Activated CD4-positive, alpha-beta memory T cell treated with anti-CD3 and anti-CD28 coated beads for 36 hours (primary cell): ENCODE measurements around the gene GRID1. TPM values are rescaled to one million over a fixed set of nuclear protein-coding genes. Genes with fewer than 3 reads are reported as not detected.

Source experiments
- CTCF ChIA-PET: fragments of 350-600 bp; sonication (Branson Sonifier 250); formaldehyde crosslinking; loops from one replicate; lab custom pipeline; 2021; ENCODE audit warnings: antibody characterized with exemption, inconsistent platforms; lab: Charles Lee
- POLR2A ChIA-PET: fragments of 350-600 bp; sonication (Branson Sonifier 250); formaldehyde crosslinking; loops from one replicate; lab custom pipeline; 2021; ENCODE audit warnings: antibody characterized with exemption; lab: Charles Lee
- DNase-seq: peaks from one replicate; pipeline ENCODE4 v3.0.0-alpha.2; 2020
- H3K27ac Mint-ChIP-seq: one replicate; pipeline ENCODE4 v1.8.0; 2021; ENCODE audit warnings: mixed read lengths
- H3K27me3 Mint-ChIP-seq: one replicate; pipeline ENCODE4 v1.8.0; 2021; ENCODE audit warnings: mixed read lengths
- H3K36me3 Mint-ChIP-seq: one replicate; pipeline ENCODE4 v1.8.0; 2021; ENCODE audit warnings: mixed read lengths
- H3K4me1 Mint-ChIP-seq: one replicate; pipeline ENCODE4 v1.8.0; 2021; ENCODE audit warnings: low read depth, mixed read lengths
- H3K4me3 Mint-ChIP-seq: one replicate; pipeline ENCODE4 v1.8.0; 2021; ENCODE audit warnings: mild to moderate bottlenecking, mixed read lengths
- H3K9me3 Mint-ChIP-seq: one replicate; pipeline ENCODE4 v1.8.0; 2021; ENCODE audit warnings: mixed read lengths
- intact Hi-C: fragments of 100-400 bp; cut with micrococcal nuclease; formaldehyde crosslinking; loops from one replicate; pipeline ENCODE4 v1.15.1; 2023
- total RNA-seq, 2 experiments: library from RNA; stranded (reverse); gene quantifications; one replicate each; pipeline ENCODE4 v1.2.3, GENCODE V29; 2021

Gene GRID1
- total RNA-seq, 2 experiments from 2014 or later = not detected

DNA sequence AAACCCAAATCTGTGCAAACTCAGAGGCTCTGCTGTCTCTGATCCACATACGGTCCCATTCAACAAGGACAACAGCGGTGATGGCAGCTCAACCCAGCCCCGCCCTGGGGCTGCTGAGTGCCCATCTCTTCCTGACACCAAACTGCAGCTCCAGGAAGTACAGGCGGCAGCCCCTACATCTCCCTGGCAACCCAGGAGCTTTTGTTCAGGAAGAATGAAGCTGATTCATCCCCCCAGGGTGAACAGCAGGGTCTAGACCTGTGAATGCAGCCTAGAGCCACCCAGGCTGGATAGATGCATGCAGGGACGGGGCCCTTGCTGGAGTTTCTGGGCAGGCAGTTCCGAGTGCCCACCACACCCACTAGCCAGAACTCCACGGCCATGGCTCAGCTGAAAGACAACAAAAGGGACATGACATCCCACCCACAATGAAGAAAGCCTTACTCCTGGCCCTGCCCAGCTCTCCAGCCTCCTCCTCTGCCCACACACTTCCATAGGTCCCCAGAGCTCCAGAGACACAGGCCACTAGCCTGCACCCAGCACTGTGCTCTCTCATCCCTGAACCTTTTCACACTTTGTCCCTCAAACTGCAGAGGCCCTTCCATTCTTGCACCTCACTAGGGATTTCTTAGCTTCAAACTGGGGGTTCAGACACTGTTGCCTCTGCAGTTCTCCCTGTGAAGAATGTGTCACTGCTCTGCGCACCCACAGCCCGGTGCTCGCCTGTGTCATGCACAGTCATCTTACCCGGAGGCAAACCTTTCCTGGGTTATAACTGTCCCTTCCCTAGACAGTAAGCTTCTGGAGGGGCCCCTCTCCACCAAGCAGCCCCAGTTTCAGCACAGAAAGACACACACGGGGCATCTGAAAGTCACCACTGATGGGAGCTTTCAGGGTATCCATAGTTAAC is 99.1 kb downstream of the GRID1 start:
- intact Hi-C loops = no loop called here

DNA sequence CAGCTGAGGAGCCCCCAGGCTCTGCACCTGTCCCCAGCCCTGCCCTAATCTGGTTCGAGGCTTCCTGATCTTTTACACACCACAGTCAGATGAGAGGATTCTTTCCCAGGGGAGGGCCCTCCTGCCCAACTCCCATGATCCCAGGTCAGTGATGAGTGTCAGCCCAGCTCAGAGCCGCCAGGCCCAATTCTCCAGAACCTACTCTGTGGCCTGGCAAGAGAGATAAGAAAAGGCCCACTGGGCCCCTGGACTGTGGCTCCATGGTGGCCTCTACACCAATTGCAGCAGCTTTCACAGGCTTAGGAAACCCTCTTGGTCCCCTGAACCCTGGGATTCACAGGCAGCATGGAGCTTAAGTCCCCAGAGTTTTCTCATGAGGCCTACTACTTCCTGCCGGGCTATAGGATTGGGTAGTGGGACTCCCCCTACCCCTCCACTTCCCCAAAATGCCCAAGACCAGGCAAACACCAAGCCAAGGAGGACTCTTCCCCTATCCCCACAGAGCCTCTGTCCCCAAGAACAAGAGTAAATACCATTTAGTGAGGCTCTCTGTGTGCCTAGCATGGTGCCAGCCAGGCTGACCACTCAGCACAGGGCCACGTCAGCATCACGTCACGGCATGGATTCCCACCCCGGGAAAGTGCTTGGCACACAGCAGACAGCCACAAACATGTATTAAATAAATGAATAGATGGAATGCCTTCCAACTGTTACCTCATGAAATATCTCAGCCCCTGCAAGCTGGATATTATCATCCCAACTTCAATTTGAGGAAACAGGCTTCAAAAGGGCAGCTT is 100.0 kb downstream of the GRID1 start:
- DNase-seq = no peak
- H3K9me3 Mint-ChIP-seq = peaks cover 9% of the 10 kb centered on the region
- H3K4me1 Mint-ChIP-seq = peaks cover 2% of the 10 kb centered on the region
- H3K36me3 Mint-ChIP-seq = no peaks in the 10 kb centered on the region
- ChIA-PET POLR2A (no interaction called here), CTCF (no interaction called here)
- H3K27ac Mint-ChIP-seq = no peak overlapping the region
- peaks cover 17% of the 10 kb centered on the region for H3K27me3 Mint-ChIP-seq
- intact Hi-C loops = no loop called here
- H3K4me3 Mint-ChIP-seq = no peak overlapping the region

More for the DNA sequence above, 99.1 kb downstream of the GRID1 start:
- H3K27ac Mint-ChIP-seq = no peak overlapping the region
- no peaks in the 10 kb centered on the region for H3K36me3 Mint-ChIP-seq
- H3K27me3 Mint-ChIP-seq = peaks cover 17% of the 10 kb centered on the region
- no peak overlapping the region for H3K4me3 Mint-ChIP-seq
- H3K4me1 Mint-ChIP-seq = peaks cover 2% of the 10 kb centered on the region
- peaks cover 18% of the 10 kb centered on the region for H3K9me3 Mint-ChIP-seq
- CTCF ChIA-PET = no interaction called here
- POLR2A ChIA-PET = no interaction called here
- DNase-seq = no peak

DNA sequence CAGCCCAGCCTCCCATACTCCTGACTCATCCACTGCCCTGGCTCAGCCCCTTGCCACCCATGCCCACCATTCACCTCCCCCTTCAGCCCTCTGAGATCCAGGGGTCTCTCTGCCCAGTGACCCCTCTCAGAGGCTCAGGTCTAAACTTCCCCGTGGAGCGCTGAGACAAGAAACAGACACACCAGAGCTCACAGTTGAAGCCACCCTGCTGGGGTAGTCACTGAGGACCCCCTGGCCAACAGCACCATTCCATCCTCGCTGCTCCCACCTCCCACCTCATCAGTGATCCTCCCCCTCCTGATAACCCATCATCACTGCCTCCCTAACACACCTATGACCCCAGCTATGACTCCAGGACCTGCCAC is 100.7 kb downstream of the GRID1 start:
- Mint-ChIP-seq H3K4me1 (peaks cover 2% of the 10 kb centered on the region), H3K27me3 (peaks cover 17% of the 10 kb centered on the region), H3K9me3 (peaks cover under 1% of the 10 kb centered on the region), H3K27ac (no peak overlapping the region), H3K4me3 (no peak overlapping the region), H3K36me3 (no peaks in the 10 kb centered on the region)
- DNase-seq = no peak
- ChIA-PET POLR2A (no interaction called here), CTCF (no interaction called here)
- intact Hi-C loops = no loop called here

DNA sequence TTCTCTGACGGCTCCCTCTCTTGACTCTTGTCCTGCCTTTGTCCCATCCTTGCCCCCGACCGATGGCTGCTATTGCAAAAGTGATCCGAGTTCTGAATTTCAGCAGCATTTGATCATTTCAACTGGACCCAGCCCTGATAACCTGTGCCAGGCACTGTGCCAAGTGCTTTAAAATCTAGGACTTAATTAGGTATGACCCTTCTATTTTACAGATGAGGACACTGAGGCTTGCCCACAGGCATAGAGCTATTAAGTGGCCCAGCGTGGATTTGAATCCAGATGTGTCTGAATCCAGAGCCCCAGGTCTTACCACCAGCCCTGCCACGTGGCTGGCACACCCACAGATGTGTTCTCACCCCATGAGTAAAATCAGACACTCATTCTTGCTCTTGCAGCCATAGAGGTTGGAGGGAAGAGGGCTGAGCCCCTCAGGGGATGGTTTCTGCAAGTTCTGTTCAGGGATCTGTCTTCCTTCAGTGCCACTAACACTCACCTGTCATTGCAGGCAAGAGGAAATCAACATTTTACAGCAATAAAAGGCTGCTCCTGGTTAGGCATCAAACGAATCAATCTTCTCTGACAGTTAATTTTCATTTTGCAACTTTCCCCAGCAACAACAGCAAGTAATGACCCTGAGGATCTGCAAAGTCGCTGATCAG is 101.2 kb downstream of the GRID1 start:
- POLR2A ChIA-PET = no interaction called here
- H3K4me1 Mint-ChIP-seq = peaks cover 2% of the 10 kb centered on the region
- CTCF ChIA-PET = no interaction called here
- no peak for DNase-seq
- H3K36me3 Mint-ChIP-seq = no peaks in the 10 kb centered on the region
- no peaks in the 10 kb centered on the region for H3K9me3 Mint-ChIP-seq
- peaks cover 17% of the 10 kb centered on the region for H3K27me3 Mint-ChIP-seq
- H3K4me3 Mint-ChIP-seq = no peak overlapping the region
- intact Hi-C loops = no loop called here
- no peak overlapping the region for H3K27ac Mint-ChIP-seq

DNA sequence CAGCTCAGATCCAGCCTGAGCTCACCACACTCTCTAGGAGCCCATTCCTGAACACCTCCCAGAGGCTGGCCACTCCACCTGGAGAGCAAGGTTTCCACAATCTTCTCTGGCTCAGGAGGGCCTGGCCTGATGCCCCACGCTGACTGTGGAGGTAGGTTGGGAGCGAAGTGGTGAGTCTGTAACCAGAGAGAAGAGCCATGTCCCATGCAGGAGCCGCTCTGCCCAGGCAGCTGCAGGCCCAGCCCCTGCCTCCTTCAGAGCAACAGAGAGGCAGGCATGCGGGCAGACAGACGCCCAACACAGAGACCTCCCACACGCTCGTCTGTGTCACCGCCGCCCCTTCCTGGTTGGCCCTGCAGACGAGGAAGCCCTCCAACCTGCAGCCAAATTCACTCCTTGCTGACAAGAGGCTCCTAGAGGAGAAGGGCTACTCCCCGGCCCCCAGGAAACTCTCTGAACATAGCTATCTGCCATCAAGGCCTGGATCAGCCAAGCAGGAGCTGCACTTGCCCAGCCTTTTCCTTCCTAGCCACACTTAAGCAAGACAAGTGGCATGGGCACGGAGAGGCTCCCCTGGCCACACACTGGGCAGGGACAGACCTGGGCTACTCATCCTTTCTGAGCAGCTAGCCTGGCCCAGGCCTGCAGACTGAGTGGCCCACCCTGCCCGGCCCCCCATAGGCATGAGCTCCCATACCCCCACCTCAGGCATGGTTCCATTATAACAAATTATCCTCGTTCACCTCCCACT is 101.9 kb downstream of the GRID1 start:
- CTCF ChIA-PET = no interaction called here
- no peak overlapping the region for H3K27ac Mint-ChIP-seq
- DNase-seq = no peak
- H3K4me1 Mint-ChIP-seq = peaks cover 2% of the 10 kb centered on the region
- H3K4me3 Mint-ChIP-seq = no peak overlapping the region
- H3K9me3 Mint-ChIP-seq = no peaks in the 10 kb centered on the region
- no peaks in the 10 kb centered on the region for H3K36me3 Mint-ChIP-seq
- peaks cover 17% of the 10 kb centered on the region for H3K27me3 Mint-ChIP-seq
- intact Hi-C loops = no loop called here
- POLR2A ChIA-PET = no interaction called here

DNA sequence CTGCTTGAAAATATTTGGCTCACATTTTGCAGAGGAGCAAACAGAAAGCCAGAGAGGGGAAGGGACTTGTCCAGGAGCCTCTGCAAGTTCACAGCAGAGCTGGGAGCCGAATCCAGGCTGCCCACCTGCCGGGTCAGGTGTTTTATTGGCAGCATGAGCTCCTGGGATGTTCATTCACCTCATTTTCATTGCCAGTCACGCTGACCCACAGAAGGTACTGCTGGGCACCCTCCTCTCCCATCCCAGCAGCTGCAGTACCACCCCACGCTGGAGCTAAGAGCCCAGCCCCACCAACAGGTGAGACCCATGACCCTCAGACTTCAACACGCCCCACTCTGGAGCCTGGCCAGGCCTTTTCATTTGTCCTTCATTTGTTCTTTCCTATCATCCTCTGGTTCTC is 102.7 kb downstream of the GRID1 start:
- DNase-seq = no peak
- Mint-ChIP-seq H3K4me1 (peaks cover 2% of the 10 kb centered on the region), H3K27ac (no peak overlapping the region), H3K4me3 (no peak overlapping the region), H3K36me3 (no peaks in the 10 kb centered on the region), H3K27me3 (peaks cover 17% of the 10 kb centered on the region), H3K9me3 (no peaks in the 10 kb centered on the region)
- intact Hi-C loops = loop anchor here (2.0 kb wide), 1 partner anchor 113 kb away; no protein-coding TSS in a partner anchor
- POLR2A ChIA-PET = no interaction called here
- CTCF ChIA-PET = no interaction called here

DNA sequence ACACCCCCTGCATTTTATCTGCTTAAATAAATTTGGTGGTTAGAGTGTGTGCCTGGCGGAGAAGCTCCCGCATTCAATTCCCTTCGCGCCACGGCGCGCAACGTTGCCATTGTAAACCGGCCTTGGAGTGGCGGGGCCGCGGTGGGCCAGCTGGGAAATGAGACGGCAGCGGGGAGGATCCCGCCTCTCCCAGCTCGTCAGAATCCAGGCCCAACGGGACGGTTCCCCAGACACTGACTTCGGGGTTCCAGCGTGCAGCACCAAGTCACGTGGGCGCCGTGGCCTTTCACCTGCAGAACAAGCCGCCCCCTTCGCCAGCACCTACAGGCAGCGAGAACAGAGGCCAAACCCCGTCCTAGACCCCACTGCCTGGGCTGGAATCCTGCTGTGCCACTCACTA is 103.4 kb downstream of the GRID1 start:
- peak; percentile 3 for DNase-seq
- Mint-ChIP-seq H3K4me1 (peaks cover 2% of the 10 kb centered on the region), H3K9me3 (no peaks in the 10 kb centered on the region), H3K4me3 (no peak overlapping the region), H3K27ac (no peak overlapping the region), H3K27me3 (peaks cover 17% of the 10 kb centered on the region), H3K36me3 (no peaks in the 10 kb centered on the region)
- POLR2A ChIA-PET = no interaction called here
- CTCF ChIA-PET = no interaction called here
- intact Hi-C loops = loop anchor here (2.0 kb wide), 1 partner anchor 114 kb away; no protein-coding TSS in a partner anchor

DNA sequence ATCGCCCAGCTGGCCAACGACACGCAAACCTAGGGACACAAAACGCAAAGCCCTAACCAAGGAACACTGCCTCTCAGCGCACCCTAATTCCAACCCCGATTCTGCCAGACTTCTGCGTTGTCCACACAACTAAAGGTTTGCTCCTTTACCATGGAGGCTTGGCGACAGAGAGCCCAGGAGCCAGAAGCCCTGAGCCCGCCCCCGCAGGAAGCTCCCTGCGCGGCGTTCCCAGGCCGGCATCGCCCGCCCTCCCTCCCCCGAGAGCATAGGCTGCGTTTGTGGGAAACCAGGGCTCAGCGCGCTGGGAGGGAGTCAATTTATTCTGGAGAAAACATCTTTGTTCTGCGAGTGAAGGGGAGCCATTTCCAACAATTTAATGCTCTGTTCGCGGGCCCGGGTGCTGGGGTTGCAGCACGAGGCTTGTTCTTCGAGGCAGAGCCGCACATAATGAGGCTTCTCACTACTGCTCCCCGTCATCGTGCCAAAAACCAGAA is 103.9 kb downstream of the GRID1 start:
- POLR2A ChIA-PET = no interaction called here
- Mint-ChIP-seq H3K27ac (no peak overlapping the region), H3K4me1 (peaks cover 2% of the 10 kb centered on the region), H3K4me3 (no peak overlapping the region), H3K36me3 (no peaks in the 10 kb centered on the region), H3K27me3 (peaks cover 17% of the 10 kb centered on the region), H3K9me3 (no peaks in the 10 kb centered on the region)
- DNase-seq = no peak
- intact Hi-C loops = loop anchor here (2.0 kb wide), 1 partner anchor 114 kb away; no protein-coding TSS in a partner anchor
- CTCF ChIA-PET = interaction anchor here (1.0 kb wide), 1 partner anchor 113 kb away, joined by 3 read pairs; no protein-coding TSS in a partner anchor

DNA sequence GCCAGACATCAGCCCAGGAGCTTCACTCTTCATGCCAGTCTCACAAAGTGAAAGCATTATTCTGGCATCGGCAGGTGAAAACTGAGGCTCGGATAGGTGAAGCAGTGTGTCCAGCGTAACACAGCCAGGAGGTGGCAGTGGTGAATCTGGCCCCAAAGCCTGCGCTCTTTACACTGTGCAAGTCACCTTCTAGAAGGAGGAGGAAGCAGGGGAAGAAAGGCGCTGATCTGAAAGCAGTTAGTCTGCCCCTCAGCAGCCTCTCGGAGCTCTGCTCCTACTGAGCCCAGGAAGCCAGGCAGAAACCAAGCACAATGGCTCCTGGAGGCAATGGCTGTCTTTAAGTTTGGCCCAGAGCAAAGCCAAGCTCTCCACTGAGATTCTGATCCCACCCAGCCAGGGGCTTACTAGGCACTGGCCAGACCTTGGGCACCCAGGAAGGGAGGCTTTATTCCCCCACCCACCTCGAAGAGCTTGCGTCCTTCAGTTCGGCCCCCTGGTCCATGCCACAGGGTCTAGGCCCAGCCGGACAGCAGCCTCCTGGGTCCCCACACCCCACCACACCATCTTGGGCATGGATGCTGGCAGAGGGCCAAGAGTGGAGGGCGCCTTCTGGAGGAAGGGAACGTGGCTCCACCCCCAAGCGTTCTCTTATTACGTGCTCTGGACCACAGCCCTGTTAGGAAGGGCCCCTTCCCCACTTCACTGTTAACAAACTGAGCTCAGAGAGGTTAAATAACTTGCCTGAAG is 104.5 kb downstream of the GRID1 start:
- DNase-seq = peak; percentile 34
- H3K27me3 Mint-ChIP-seq = peaks cover 17% of the 10 kb centered on the region
- intact Hi-C loops = loop anchor here (2.0 kb wide), 1 partner anchor 115 kb away; no protein-coding TSS in a partner anchor
- ChIA-PET POLR2A (no interaction called here), CTCF (interaction anchor here (1.0 to 1.3 kb wide), 2 partner anchors 100 to 114 kb away, joined by 3 read pairs; no protein-coding TSS in a partner anchor)
- H3K4me3 Mint-ChIP-seq = no peak overlapping the region
- peaks cover 2% of the 10 kb centered on the region for H3K4me1 Mint-ChIP-seq
- no peaks in the 10 kb centered on the region for H3K9me3 Mint-ChIP-seq
- H3K36me3 Mint-ChIP-seq = no peaks in the 10 kb centered on the region
- H3K27ac Mint-ChIP-seq = no peak overlapping the region

DNA sequence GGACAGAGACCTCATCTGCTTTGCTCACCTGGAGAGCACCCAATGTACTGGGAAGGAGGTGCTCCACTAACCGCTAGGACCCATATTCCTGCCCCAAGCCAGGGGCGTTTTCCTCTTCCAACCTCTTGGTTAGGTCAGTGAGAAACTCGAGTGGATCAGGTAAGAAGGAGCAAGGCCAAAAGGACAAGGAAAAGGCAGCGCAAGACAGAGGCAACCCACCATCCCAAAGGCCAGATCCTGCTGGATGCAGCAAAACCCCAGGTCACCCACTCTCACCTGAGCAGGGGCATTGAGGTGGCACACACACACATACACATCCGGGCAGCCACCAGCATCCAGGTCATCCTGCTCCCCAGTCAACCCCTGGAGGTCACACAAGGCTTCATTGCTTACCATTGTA is 105.1 kb downstream of the GRID1 start:
- peaks cover 14% of the 10 kb centered on the region for H3K27me3 Mint-ChIP-seq
- no peaks in the 10 kb centered on the region for H3K36me3 Mint-ChIP-seq
- H3K27ac Mint-ChIP-seq = no peak overlapping the region
- no peak overlapping the region for H3K4me3 Mint-ChIP-seq
- peaks cover 2% of the 10 kb centered on the region for H3K4me1 Mint-ChIP-seq
- CTCF ChIA-PET = interaction anchor here (1.3 kb wide), 1 partner anchor 101 kb away, joined by 3 read pairs; no protein-coding TSS in a partner anchor
- POLR2A ChIA-PET = no interaction called here
- no peak for DNase-seq
- H3K9me3 Mint-ChIP-seq = no peaks in the 10 kb centered on the region
- intact Hi-C loops = no loop called here

DNA sequence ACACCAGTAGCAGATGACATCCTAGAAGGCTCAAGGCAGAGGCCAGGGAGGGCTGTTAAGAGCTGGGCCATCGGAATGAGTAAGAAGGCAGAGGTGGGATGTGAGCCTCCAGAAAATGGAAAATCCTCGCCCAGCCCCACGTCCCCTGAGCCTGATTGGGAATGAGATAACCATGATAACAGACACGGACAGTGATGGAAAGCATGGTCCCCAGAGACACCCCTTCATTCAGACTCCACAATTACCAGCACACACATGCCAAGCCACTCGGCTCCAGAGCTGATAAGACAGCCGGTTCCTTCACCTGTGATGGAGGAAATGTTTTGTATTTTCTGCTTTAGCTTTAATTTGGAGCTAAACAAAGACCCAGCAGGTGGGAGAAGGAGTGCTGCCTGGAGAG is 106.0 kb downstream of the GRID1 start:
- Mint-ChIP-seq H3K9me3 (no peaks in the 10 kb centered on the region), H3K36me3 (no peaks in the 10 kb centered on the region), H3K27ac (no peak overlapping the region), H3K4me3 (no peak overlapping the region), H3K4me1 (peaks cover 2% of the 10 kb centered on the region), H3K27me3 (peaks cover 11% of the 10 kb centered on the region)
- intact Hi-C loops = no loop called here
- ChIA-PET POLR2A (no interaction called here), CTCF (no interaction called here)
- no peak for DNase-seq
